PC-3 (cell line): ENCODE results near the gene CNTN2. TPM values are rescaled to one million over a fixed set of nuclear protein-coding genes. Genes with fewer than 3 reads are reported as not detected.

Experiments
- ATAC-seq: fragments of 200-7000 bp; cut with Tn5 transposase; 2 replicates; pipeline ENCODE4 v1.9.1; 2020; ENCODE audit warnings: mild to moderate bottlenecking, moderate library complexity
- BruUV-seq: library from RNA; stranded (reverse); fragments of 400-500 nt; replicated peaks from 2 replicates; lab custom pipeline; 2021; lab: Mats Ljungman, UMichigan
- CTCF ChIA-PET: fragments of 300-600 bp; sonication (Branson Sonifier 250); formaldehyde crosslinking; loops from one replicate; lab custom pipeline; 2022; ENCODE audit warnings: antibody characterized with exemption; lab: Charles Lee
- POLR2A ChIA-PET: fragments of 300-600 bp; sonication (Branson Sonifier 250); formaldehyde crosslinking; loops from one replicate; lab custom pipeline; 2022; ENCODE audit warnings: antibody characterized with exemption; ENCODE audit not compliant: unreplicated experiment; lab: Charles Lee
- DNase-seq: peaks from one replicate; pipeline ENCODE4 v3.0.0-alpha.2; 2015
- H2AFZ ChIP-seq: fragments of 300-600 bp; sonication (generic); 2 replicates; pipeline ENCODE4 v1.6.0; 2016; ENCODE audit warnings: antibody characterized with exemption, low read length
- H3F3A ChIP-seq: fragments of 300-600 bp; sonication (generic); one replicate; pipeline ENCODE4 v1.6.0; 2017; ENCODE audit warnings: antibody characterized with exemption, low read length, control low read depth, mild to moderate bottlenecking; ENCODE audit not compliant: unreplicated experiment
- H3K27ac ChIP-seq: fragments of 300-600 bp; sonication (generic); 2 replicates; pipeline ENCODE4 v1.5.1; 2016; ENCODE audit warnings: mild to moderate bottlenecking, low read length
- H3K27me3 ChIP-seq: fragments of 300-600 bp; sonication (generic); 2 replicates; pipeline ENCODE4 v1.6.1; 2016; ENCODE audit warnings: low read length, mixed read lengths
- H3K36me3 ChIP-seq: fragments of 300-600 bp; sonication (generic); 2 replicates; pipeline ENCODE4 v1.6.1; 2016; ENCODE audit warnings: low read depth, mixed run types, low read length, mixed read lengths
- H3K4me1 ChIP-seq: fragments of 300-600 bp; sonication (generic); 2 replicates; pipeline ENCODE4 v1.5.1; 2016; ENCODE audit warnings: low read length; ENCODE audit not compliant: insufficient read depth
- H3K4me2 ChIP-seq: fragments of 300-600 bp; sonication (generic); 2 replicates; pipeline ENCODE4 v1.6.0; 2016; ENCODE audit warnings: low read length
- H3K4me3 ChIP-seq: fragments of 300-600 bp; sonication (generic); 2 replicates; pipeline ENCODE4 v1.5.1; 2016; ENCODE audit warnings: mild to moderate bottlenecking, low read length, mixed read lengths
- H3K79me2 ChIP-seq: fragments of 300-600 bp; sonication (generic); 2 replicates; pipeline ENCODE4 v1.6.1; 2017; ENCODE audit warnings: low read length, mixed read lengths
- H3K9ac ChIP-seq: fragments of 300-600 bp; sonication (generic); 2 replicates; pipeline ENCODE4 v1.6.0; 2016; ENCODE audit warnings: mild to moderate bottlenecking, low read length
- H3K9me2 ChIP-seq: fragments of 300-600 bp; sonication (generic); replicated peaks from 2 replicates; pipeline ENCODE4 v1.6.1; 2016; ENCODE audit warnings: mixed run types, low read length, mixed read lengths
- H3K9me3 ChIP-seq: fragments of 300-600 bp; sonication (generic); 2 replicates; pipeline ENCODE4 v1.6.1; 2016; ENCODE audit warnings: low read length, mixed read lengths
- H4K20me1 ChIP-seq: fragments of 300-600 bp; sonication (generic); 2 replicates; pipeline ENCODE4 v1.6.1; 2016; ENCODE audit warnings: low read length, mixed read lengths
- CTCF ChIP-seq: fragments of 300-600 bp; sonication (generic); conservative IDR thresholded peaks from 2 replicates; pipeline ENCODE4 v1.5.1; 2017; ENCODE audit warnings: antibody characterized with exemption, low read depth, mild to moderate bottlenecking, low read length
- EZH2 ChIP-seq: fragments of 300-600 bp; sonication (generic); IDR thresholded peaks from one replicate; pipeline ENCODE4 v1.6.1; 2017; ENCODE audit warnings: antibody characterized with exemption, mild to moderate bottlenecking, low read length; ENCODE audit not compliant: unreplicated experiment
- EZH2phosphoT487 ChIP-seq: fragments of 300-600 bp; sonication (generic); IDR thresholded peaks from 2 replicates; pipeline ENCODE4 v1.6.1; 2018; ENCODE audit warnings: mild to moderate bottlenecking, antibody characterized with exemption, low read length, borderline replicate concordance
- intact Hi-C: fragments of 100-400 bp; cut with micrococcal nuclease; formaldehyde crosslinking; loops from 2 replicates; pipeline ENCODE4 v1.9.0; 2023
- total RNA-seq: library from RNA; depleted of rRNA; stranded (reverse); fragments of >200 nt; gene quantifications from 2 replicates; pipeline ENCODE4 v1.2.3, GENCODE V29; 2014

Gene CNTN2
- total RNA-seq, 1 experiment from 2014 or later = 0.07 TPM

- Histone ChIP-seq H3K4me3 (no peak overlapping the region), H3K79me2 (no peaks in the 10 kb centered on the region), H3K4me1 (peaks cover 10% of the 10 kb centered on the region; the same call in 1 of the 2 replicates), H2AFZ (no peak overlapping the region), H3K27ac (0 out of 2 replicates have a peak overlapping the region, but pooled peaks have one; percentile 7), H4K20me1 (no peaks in the 10 kb centered on the region), H3F3A (no peaks in the 10 kb centered on the region), H3K9me2 (no peaks in the 10 kb centered on the region), H3K27me3 (no peaks in the 10 kb centered on the region), H3K36me3 (no peaks in the 10 kb centered on the region), H3K9me3 (no peaks in the 10 kb centered on the region), H3K9ac (no peak overlapping the region), H3K4me2 (no peak overlapping the region)
- no TSS peak for BruUV-seq
- TF ChIP-seq EZH2phosphoT487 (no peak), EZH2 (no peak), CTCF (no peak)
- ATAC-seq (no peak), DNase-seq (peak; percentile 60)
- ChIA-PET CTCF (interaction anchor here (1.5 kb wide), 1 partner anchor 11 kb away, joined by 6 read pairs; no protein-coding TSS in a partner anchor), POLR2A (no interaction called here)
- intact Hi-C loops = no loop called here
Measured at GRCh38 chr1:205072881-205073280, 29.9 kb downstream of the CNTN2 start.

- POLR2A ChIA-PET = no interaction called here
- H3K9me2 ChIP-seq = no peaks in the 10 kb centered on the region
- H3K9me3 ChIP-seq = no peaks in the 10 kb centered on the region
- intact Hi-C loops = no loop called here
- DNase-seq = peak; percentile 40
- no peak overlapping the region for H2AFZ ChIP-seq
- 0 out of 2 replicates have a peak, but pooled peaks have one; percentile 16 for ATAC-seq
- H3K9ac ChIP-seq = no peak overlapping the region
- H3K4me3 ChIP-seq = no peak overlapping the region
- no peaks in the 10 kb centered on the region for H3K79me2 ChIP-seq
- no peaks in the 10 kb centered on the region for H4K20me1 ChIP-seq
- no peak for TF ChIP-seq EZH2phosphoT487
- H3K36me3 ChIP-seq = no peaks in the 10 kb centered on the region
- H3K27ac ChIP-seq = no peak overlapping the region
- H3K4me1 ChIP-seq = peaks cover 10% of the 10 kb centered on the region; the same call in 1 of the 2 replicates
- BruUV-seq = no TSS peak
- CTCF ChIA-PET = no interaction called here
- H3K27me3 ChIP-seq = no peaks in the 10 kb centered on the region
- no peaks in the 10 kb centered on the region for H3F3A ChIP-seq
- no peak overlapping the region for H3K4me2 ChIP-seq
Measured at GRCh38 chr1:205073511-205073910, 30.5 kb downstream of the CNTN2 start.

GRCh38 chr1:205074084-205074483 lies 31.1 kb downstream of the CNTN2 start:
- intact Hi-C loops = no loop called here
- H2AFZ ChIP-seq = no peak overlapping the region
- POLR2A ChIA-PET = no interaction called here
- CTCF ChIA-PET = no interaction called here
- H4K20me1 ChIP-seq = no peaks in the 10 kb centered on the region
- no peaks in the 10 kb centered on the region for H3K9me3 ChIP-seq
- no peak for DNase-seq
- H3K79me2 ChIP-seq = no peaks in the 10 kb centered on the region
- H3K4me2 ChIP-seq = no peak overlapping the region
- ATAC-seq = no peak
- no peaks in the 10 kb centered on the region for H3K36me3 ChIP-seq
- H3K4me1 ChIP-seq = peaks cover 10% of the 10 kb centered on the region; the same call in 1 of the 2 replicates
- H3K9ac ChIP-seq = no peak overlapping the region
- H3K9me2 ChIP-seq = no peaks in the 10 kb centered on the region
- TF ChIP-seq EZH2phosphoT487 (no peak), CTCF (no peak), EZH2 (no peak)
- no TSS peak for BruUV-seq
- H3F3A ChIP-seq = no peaks in the 10 kb centered on the region
- H3K27ac ChIP-seq = no peak overlapping the region
- no peaks in the 10 kb centered on the region for H3K27me3 ChIP-seq
- H3K4me3 ChIP-seq = no peak overlapping the region
